ENCODE results near the gene TMEM95. TPM values are rescaled to one million over a fixed set of nuclear protein-coding genes. Genes with fewer than 3 reads are reported as not detected.
A peak's percentile ranks its signal among the peaks of the same experiment; 100 is the strongest.
"Not testable (repeated sequence)": the region's sequence is repeated elsewhere in the genome, so short reads cannot be mapped to it uniquely, and the experiment has no call there.

The TMEM95 gene
- total RNA-seq, 2 donors from 2014 or later, result not detected

DNA sequence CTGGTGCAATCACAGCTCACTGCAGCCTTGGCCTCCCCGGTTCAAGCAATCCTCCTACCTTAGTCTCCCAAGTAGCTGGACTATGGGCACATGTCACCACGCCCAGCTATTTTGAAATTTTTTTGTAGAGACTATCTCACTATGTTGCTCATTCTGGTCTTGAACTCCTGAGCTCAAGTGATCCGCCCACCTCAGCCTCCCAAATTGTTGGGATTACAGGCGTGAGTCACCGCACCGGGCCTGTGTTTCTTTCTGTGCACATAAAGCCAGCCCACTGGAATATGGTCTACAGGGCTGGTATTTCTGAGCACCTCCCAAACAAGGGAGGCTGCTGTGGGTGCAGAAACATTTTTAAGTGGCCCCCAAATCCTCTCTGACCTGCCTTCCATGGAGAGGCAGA lies 8.4 kb downstream of the TMEM95 start:
- Histone ChIP-seq H3K27ac (ENCODE audit: low read depth, low read length) (no peak overlapping the region), H3K4me3 (ENCODE audit: low read length) (no peak overlapping the region), H3K36me3 (ENCODE audit: control insufficient read depth, insufficient read depth, low read length) (no peaks in the 10 kb centered on the region), H3K9me3 (ENCODE audit: control insufficient read depth, low read length) (no peaks in the 10 kb centered on the region), H3K4me1 (ENCODE audit: control insufficient read depth, insufficient read depth, low read length) (no peaks in the 10 kb centered on the region), H3K27me3 (ENCODE audit: control insufficient read depth, insufficient read depth, low read length, poor library complexity, severe bottlenecking) (no peaks in the 10 kb centered on the region), H3K9ac (ENCODE audit: extremely low read depth, low read length, poor library complexity, severe bottlenecking) (no peak overlapping the region)
- Mint-ChIP-seq H3K9me3 (no peaks in the 10 kb centered on the region), H3K27ac (no peak overlapping the region), H3K27me3 (ENCODE audit: insufficient read depth) (peaks cover 12% of the 10 kb centered on the region), H3K4me3 (no peak overlapping the region), H3K4me1 (no peaks in the 10 kb centered on the region), H3K36me3 (ENCODE audit: low read depth) (no peaks in the 10 kb centered on the region)
- TF ChIP-seq, protein P1, sequence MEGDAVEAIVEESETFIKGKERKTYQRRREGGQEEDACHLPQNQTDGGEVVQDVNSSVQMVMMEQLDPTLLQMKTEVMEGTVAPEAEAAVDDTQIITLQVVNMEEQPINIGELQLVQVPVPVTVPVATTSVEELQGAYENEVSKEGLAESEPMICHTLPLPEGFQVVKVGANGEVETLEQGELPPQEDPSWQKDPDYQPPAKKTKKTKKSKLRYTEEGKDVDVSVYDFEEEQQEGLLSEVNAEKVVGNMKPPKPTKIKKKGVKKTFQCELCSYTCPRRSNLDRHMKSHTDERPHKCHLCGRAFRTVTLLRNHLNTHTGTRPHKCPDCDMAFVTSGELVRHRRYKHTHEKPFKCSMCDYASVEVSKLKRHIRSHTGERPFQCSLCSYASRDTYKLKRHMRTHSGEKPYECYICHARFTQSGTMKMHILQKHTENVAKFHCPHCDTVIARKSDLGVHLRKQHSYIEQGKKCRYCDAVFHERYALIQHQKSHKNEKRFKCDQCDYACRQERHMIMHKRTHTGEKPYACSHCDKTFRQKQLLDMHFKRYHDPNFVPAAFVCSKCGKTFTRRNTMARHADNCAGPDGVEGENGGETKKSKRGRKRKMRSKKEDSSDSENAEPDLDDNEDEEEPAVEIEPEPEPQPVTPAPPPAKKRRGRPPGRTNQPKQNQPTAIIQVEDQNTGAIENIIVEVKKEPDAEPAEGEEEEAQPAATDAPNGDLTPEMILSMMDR (conservative IDR thresholded peaks at IDR 0.05), result no peak
- no peak for DNase-seq
- WGBS, 2 experiments (ENCODE audit: insufficient coverage in 1 of 2, insufficient read length in 1 of 2), result 91 to 93% methylated on average over 6 of the region's 6 CpGs

DNA sequence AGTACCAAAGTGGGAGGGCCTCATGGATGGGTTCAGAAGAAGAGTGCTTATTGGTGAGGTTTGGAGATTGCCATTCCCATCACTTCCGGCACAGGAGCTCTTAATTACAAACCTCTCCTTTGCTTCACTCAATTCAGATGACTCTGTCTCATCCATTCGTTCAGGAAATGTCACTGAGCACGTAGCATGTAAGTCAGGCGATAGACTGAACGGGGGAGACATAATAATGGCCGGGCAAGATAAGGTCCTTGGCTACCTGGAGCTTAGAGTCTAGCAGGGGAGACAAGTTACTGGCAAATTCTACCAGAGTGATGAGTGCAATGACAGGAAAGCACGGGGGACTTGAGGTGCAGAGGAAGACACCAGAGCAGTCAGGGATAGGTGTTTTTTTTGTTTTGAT lies 11.0 kb downstream of the TMEM95 start:
- not testable (repeated sequence) for H3K4me3 Mint-ChIP-seq; H3K9me3 Mint-ChIP-seq; H3K27ac ChIP-seq (ENCODE audit: low read depth, low read length); DNase-seq; H3K4me1 Mint-ChIP-seq; H3K4me1 ChIP-seq (ENCODE audit: control insufficient read depth, insufficient read depth, low read length); H3K4me3 ChIP-seq (ENCODE audit: low read length); H3K27me3 ChIP-seq (ENCODE audit: control insufficient read depth, insufficient read depth, low read length, poor library complexity, severe bottlenecking); H3K36me3 ChIP-seq (ENCODE audit: control insufficient read depth, insufficient read depth, low read length); H3K27ac Mint-ChIP-seq; H3K9me3 ChIP-seq (ENCODE audit: control insufficient read depth, low read length); H3K36me3 Mint-ChIP-seq (ENCODE audit: low read depth); H3K9ac ChIP-seq (ENCODE audit: extremely low read depth, low read length, poor library complexity, severe bottlenecking)
- peaks cover 21% of the 10 kb centered on the region for H3K27me3 Mint-ChIP-seq (ENCODE audit: insufficient read depth)
- 91 to 100% methylated on average over 1 to 5 of the region's 7 CpGs for WGBS, 2 experiments (ENCODE audit: insufficient coverage in 1 of 2, insufficient read length in 1 of 2)

DNA sequence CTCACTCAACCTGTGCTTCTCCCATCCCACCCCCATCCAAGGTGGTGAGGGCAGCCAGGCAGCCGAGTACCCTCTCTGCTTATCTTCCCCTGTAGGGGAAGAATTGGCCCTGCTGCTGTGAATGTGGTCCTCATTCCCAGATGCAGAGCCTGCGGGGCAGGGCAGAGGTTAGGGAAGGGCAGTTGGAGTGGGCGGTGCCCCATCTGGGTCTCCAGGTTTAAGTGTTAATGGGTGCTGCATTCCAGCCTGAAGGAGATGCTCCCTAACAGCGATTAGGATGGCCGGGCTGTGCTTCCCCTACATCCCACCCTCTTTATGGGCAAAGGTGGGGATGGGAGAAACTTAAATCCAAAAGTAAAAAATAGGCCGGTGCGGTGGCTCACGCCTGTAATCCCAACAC lies 12.1 kb downstream of the TMEM95 start:
- no peaks in the 10 kb centered on the region for H3K36me3 Mint-ChIP-seq (ENCODE audit: low read depth)
- Histone ChIP-seq H3K4me1 (ENCODE audit: control insufficient read depth, insufficient read depth, low read length) (no peaks in the 10 kb centered on the region), H3K9ac (ENCODE audit: extremely low read depth, low read length, poor library complexity, severe bottlenecking) (no peak overlapping the region), H3K36me3 (ENCODE audit: control insufficient read depth, insufficient read depth, low read length) (no peaks in the 10 kb centered on the region), H3K9me3 (ENCODE audit: control insufficient read depth, low read length) (no peaks in the 10 kb centered on the region), H3K27me3 (ENCODE audit: control insufficient read depth, insufficient read depth, low read length, poor library complexity, severe bottlenecking) (no peaks in the 10 kb centered on the region), H3K4me3 (ENCODE audit: low read length) (no peak overlapping the region), H3K27ac (ENCODE audit: low read depth, low read length) (no peak overlapping the region)
- H3K4me3 Mint-ChIP-seq, result no peak overlapping the region
- TF ChIP-seq, protein P1 (conservative IDR thresholded peaks at IDR 0.05), result no peak
- H3K9me3 Mint-ChIP-seq, result no peaks in the 10 kb centered on the region
- no peak overlapping the region for H3K27ac Mint-ChIP-seq
- WGBS, 2 experiments (ENCODE audit: insufficient coverage in 1 of 2, insufficient read length in 1 of 2), result 69% methylated on average over 8 of the region's 8 CpGs; no CpG with 5 or more reads in 1 of the 2 experiments
- DNase-seq, result peak; percentile 91
- H3K4me1 Mint-ChIP-seq, result no peaks in the 10 kb centered on the region
- H3K27me3 Mint-ChIP-seq (ENCODE audit: insufficient read depth), result peaks cover 19% of the 10 kb centered on the region

DNA sequence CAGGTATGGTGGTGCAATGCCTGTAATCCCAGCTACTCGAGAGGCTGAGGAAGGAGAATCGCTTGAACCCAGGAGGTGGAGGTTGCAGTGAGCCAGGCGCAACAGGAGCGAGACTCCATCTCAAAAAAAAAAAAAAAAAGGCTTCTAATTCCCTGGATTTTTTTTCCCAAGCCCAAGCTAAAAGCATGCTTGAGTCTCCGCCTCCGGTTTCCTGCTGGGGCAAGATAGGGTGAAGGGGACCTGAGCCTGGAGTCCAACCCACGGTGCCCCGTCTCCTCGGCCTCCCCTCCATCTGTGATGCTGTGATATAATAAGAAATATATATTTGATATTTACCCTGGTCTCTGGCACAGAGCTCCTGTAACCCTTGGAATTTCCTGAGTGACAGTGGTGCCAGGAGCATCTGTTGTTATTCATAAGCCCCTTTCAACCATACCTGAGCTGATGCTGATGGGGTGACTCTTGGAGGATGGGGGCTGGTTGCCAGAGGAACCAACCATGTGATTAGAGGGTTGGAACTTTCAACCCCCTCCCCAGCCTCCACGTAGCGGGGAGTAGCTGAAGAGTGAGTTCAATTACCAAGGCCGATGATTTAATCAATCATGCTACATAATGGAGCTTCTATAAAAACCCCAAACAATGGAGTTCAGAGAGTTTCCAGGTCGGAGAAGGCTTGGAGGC lies 13.1 kb downstream of the TMEM95 start:
- Histone ChIP-seq H3K36me3 (ENCODE audit: control insufficient read depth, insufficient read depth, low read length) (no peaks in the 10 kb centered on the region), H3K4me1 (ENCODE audit: control insufficient read depth, insufficient read depth, low read length) (no peaks in the 10 kb centered on the region), H3K9ac (ENCODE audit: extremely low read depth, low read length, poor library complexity, severe bottlenecking) (no peak overlapping the region), H3K9me3 (ENCODE audit: control insufficient read depth, low read length) (no peaks in the 10 kb centered on the region), H3K4me3 (ENCODE audit: low read length) (no peak overlapping the region), H3K27ac (ENCODE audit: low read depth, low read length) (no peak overlapping the region), H3K27me3 (ENCODE audit: control insufficient read depth, insufficient read depth, low read length, poor library complexity, severe bottlenecking) (no peaks in the 10 kb centered on the region)
- DNase-seq, result peak; percentile 63
- H3K36me3 Mint-ChIP-seq (ENCODE audit: low read depth), result no peaks in the 10 kb centered on the region
- H3K4me3 Mint-ChIP-seq, result no peak overlapping the region
- TF ChIP-seq, protein P1 (conservative IDR thresholded peaks at IDR 0.05), result no peak
- no peaks in the 10 kb centered on the region for H3K9me3 Mint-ChIP-seq
- peaks cover 19% of the 10 kb centered on the region for H3K27me3 Mint-ChIP-seq (ENCODE audit: insufficient read depth)
- no peaks in the 10 kb centered on the region for H3K4me1 Mint-ChIP-seq
- WGBS, 2 experiments (ENCODE audit: insufficient coverage in 1 of 2, insufficient read length in 1 of 2), result 86 to 96% methylated on average over 3 to 10 of the region's 13 CpGs
- H3K27ac Mint-ChIP-seq, result no peak overlapping the region

DNA sequence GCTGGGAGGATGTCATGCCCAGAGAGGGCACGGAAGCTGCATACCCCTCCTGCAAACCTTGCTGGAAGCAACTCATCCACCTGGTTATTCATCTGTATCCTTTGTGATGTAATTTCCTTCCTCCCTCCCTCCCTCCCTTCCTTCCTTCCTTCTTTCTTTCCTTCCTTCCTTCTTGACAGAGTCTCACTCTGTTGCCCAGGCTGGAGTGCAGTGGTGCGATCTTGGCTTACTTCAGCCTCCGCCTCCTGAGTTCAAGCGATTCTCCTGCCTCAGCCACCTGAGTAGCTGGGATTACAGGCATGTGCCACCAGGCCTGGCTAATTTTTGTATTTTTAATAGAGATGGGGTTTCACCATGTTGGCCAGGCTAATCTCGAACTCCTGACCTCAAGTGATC lies 13.6 kb downstream of the TMEM95 start:
- H3K27ac ChIP-seq (ENCODE audit: low read depth, low read length); H3K9ac ChIP-seq (ENCODE audit: extremely low read depth, low read length, poor library complexity, severe bottlenecking); H3K9me3 ChIP-seq (ENCODE audit: control insufficient read depth, low read length); H3K27me3 ChIP-seq (ENCODE audit: control insufficient read depth, insufficient read depth, low read length, poor library complexity, severe bottlenecking); H3K36me3 Mint-ChIP-seq (ENCODE audit: low read depth); DNase-seq; H3K27ac Mint-ChIP-seq; H3K9me3 Mint-ChIP-seq; H3K4me3 Mint-ChIP-seq; H3K36me3 ChIP-seq (ENCODE audit: control insufficient read depth, insufficient read depth, low read length); H3K4me3 ChIP-seq (ENCODE audit: low read length); H3K4me1 ChIP-seq (ENCODE audit: control insufficient read depth, insufficient read depth, low read length); H3K4me1 Mint-ChIP-seq: not testable (repeated sequence)
- H3K27me3 Mint-ChIP-seq (ENCODE audit: insufficient read depth), result peaks cover 18% of the 10 kb centered on the region
- WGBS, 2 experiments (ENCODE audit: insufficient coverage in 1 of 2, insufficient read length in 1 of 2), result 91 to 92% methylated on average over 5 of the region's 5 CpGs
